ENCODE measurements around the gene ABCG8.

DNA sequence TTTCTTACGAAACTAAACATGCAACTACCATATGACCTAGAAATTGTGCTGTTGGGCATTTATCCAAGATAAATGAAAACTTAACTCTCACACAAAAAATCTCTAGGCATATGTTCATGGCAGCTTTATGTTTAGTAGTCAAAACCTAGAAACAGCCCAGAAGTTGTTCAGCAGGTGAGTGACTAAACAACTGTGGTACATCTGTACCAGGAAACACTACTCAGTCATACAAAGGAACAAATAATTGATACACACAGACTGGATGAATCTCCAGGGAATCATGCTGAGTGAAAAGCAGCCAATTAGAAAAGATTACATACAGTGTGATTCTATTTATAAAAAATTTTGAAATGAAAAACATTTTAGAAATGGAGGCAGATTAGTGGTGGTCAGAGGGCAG lies 35.7 kb upstream of the ABCG8 start:
- TF ChIP-seq, protein P1, sequence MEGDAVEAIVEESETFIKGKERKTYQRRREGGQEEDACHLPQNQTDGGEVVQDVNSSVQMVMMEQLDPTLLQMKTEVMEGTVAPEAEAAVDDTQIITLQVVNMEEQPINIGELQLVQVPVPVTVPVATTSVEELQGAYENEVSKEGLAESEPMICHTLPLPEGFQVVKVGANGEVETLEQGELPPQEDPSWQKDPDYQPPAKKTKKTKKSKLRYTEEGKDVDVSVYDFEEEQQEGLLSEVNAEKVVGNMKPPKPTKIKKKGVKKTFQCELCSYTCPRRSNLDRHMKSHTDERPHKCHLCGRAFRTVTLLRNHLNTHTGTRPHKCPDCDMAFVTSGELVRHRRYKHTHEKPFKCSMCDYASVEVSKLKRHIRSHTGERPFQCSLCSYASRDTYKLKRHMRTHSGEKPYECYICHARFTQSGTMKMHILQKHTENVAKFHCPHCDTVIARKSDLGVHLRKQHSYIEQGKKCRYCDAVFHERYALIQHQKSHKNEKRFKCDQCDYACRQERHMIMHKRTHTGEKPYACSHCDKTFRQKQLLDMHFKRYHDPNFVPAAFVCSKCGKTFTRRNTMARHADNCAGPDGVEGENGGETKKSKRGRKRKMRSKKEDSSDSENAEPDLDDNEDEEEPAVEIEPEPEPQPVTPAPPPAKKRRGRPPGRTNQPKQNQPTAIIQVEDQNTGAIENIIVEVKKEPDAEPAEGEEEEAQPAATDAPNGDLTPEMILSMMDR (IDR thresholded peaks at IDR 0.05), result no peak
- TF ChIP-seq POLR2A (IDR thresholded peaks at IDR 0.05) (no peak), POLR2AphosphoS5 (IDR thresholded peaks at IDR 0.05) (no peak)
